ENCODE results near the gene S100B.

Gene S100B

DNA sequence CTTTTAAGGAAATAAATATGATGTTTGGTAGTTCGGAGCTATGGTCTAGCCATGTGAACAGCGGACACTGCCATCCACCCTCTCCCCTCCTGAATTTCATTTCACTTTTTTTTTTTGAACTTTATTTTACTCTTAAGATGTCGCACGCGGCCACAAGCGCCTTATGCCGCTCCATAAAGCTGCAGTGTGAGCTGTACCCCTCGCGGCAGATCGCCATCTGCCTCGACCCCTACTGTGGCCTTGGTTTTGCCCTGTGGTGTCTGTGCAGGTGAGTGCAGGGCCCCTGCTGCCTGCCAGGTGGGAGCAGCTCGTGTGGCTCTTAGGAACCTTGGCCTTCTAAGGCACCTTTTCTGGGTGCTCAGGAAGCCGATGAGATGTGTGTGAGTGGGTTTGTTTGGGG is 48.1 kb downstream of the S100B start:
- TF ChIP-seq, protein P1, sequence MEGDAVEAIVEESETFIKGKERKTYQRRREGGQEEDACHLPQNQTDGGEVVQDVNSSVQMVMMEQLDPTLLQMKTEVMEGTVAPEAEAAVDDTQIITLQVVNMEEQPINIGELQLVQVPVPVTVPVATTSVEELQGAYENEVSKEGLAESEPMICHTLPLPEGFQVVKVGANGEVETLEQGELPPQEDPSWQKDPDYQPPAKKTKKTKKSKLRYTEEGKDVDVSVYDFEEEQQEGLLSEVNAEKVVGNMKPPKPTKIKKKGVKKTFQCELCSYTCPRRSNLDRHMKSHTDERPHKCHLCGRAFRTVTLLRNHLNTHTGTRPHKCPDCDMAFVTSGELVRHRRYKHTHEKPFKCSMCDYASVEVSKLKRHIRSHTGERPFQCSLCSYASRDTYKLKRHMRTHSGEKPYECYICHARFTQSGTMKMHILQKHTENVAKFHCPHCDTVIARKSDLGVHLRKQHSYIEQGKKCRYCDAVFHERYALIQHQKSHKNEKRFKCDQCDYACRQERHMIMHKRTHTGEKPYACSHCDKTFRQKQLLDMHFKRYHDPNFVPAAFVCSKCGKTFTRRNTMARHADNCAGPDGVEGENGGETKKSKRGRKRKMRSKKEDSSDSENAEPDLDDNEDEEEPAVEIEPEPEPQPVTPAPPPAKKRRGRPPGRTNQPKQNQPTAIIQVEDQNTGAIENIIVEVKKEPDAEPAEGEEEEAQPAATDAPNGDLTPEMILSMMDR (IDR thresholded peaks at IDR 0.05; ENCODE audit: low read length, missing control alignments), result no peak
- H3K4me3 ChIP-seq (replicated peaks; ENCODE audit: low read depth, low read length), result no peak overlapping the region
- no peak for DNase-seq (ENCODE audit: low read depth)

DNA sequence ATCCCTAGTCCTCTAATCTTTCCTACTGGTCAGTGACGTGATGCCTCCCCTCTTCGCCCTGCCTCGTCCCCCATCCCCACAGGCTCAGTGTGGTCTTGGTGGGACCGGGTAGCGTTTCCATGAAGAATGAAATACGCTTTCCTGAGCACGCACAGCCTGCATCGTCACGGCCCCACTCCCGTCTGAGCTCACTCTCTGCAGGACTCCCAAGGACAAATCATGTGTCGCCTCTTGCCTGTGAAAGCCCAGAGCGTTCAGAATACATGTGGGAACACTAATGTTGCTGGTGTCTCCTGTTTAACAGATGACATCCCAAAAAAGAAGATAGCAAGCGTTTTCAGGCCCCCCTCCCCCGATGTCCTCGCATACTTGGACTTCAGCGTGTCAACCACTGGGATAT is 49.2 kb downstream of the S100B start:
- DNase-seq (ENCODE audit: low read depth), result no peak

DNA sequence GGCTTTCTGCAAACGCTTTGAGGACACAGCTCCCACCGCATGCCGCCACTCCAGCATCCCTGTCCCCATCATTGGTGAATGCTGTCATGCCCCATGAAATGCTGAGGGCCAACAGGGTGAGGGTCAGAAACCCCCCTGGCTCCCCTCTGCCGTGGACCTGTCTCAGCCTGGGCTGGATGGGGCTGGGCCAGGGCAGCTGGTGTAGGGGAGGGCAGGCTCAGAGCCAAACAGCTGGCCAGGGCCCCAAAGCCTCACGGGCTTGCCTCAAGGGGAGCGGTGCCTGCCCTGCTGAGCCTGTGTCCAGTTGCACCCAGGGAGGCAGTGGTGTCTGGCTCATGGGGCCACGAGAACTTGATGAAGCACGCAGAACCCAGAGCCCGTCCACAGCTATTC is 49.7 kb downstream of the S100B start:
- DNase-seq (ENCODE audit: low read depth), result no peak
- H3K4me3 ChIP-seq (replicated peaks; ENCODE audit: low read depth, low read length), result no peak overlapping the region
- TF ChIP-seq, protein P1 (IDR thresholded peaks at IDR 0.05; ENCODE audit: low read length, missing control alignments), result no peak

More for the DNA sequence above, 49.2 kb downstream of the S100B start:
- TF ChIP-seq, protein P1 (IDR thresholded peaks at IDR 0.05; ENCODE audit: low read length, missing control alignments), result no peak
- H3K4me3 ChIP-seq (replicated peaks; ENCODE audit: low read depth, low read length), result no peak overlapping the region

DNA sequence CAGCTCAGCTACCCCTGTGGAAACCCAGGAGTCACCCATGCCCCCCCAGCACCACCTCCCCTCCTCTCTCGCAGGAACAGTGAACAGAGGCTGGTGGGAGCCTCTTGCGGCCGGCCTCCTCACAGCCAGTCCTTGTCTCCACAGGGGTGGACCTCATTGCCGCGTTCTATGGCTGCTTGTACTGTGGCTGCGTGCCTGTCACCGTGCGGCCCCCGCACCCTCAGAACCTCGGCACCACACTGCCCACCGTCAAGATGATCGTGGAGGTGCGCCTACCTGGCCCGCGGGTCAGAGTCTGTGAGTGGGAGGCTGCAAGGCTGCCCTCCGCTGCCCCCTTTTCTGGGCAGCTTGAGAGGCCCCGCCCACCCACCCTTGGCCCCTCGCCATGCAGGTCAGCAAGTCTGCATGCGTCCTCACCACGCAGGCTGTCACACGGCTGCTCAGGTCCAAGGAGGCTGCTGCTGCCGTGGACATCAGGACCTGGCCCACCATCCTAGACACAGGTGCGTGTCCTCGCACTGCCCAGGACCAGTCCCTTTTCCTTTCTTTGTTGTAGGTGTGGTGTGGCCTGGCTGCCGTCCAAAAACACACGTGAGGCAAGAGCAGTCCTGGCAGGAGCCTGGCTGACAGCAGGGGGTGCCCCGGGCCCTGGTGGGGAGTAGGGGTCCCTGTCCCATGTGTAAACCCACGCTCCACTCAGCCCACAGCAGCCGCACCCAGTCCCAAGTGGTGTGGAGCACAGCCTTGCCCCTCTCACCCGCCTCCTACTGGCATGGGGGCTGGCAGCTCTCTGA is 50.3 kb downstream of the S100B start:
- no peak overlapping the region for H3K4me3 ChIP-seq (replicated peaks; ENCODE audit: low read depth, low read length)
- DNase-seq (ENCODE audit: low read depth), result no peak
- TF ChIP-seq, protein P1 (IDR thresholded peaks at IDR 0.05; ENCODE audit: low read length, missing control alignments), result no peak

DNA sequence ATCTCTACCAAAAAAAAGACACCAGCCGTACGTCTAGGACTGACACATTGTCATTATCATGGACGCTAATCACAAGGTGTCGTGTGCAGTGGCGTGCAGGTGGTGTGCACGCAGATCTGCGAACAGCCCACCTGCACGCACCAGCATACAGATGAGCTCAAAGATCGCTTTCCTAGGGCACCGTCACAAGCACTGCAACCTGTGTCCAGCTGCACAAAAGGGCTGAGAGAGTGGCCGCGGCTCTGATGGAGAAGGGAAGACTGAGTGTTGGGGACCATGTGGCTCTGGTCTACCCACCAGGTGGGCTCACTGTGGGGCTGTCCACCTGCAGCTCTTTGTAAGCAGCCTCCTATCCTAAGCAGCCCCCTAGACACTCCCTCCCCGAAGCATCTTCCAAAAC is 50.9 kb downstream of the S100B start:
- TF ChIP-seq, protein P1 (IDR thresholded peaks at IDR 0.05; ENCODE audit: low read length, missing control alignments), result no peak
- H3K4me3 ChIP-seq (replicated peaks; ENCODE audit: low read depth, low read length), result no peak overlapping the region
- DNase-seq (ENCODE audit: low read depth), result no peak

DNA sequence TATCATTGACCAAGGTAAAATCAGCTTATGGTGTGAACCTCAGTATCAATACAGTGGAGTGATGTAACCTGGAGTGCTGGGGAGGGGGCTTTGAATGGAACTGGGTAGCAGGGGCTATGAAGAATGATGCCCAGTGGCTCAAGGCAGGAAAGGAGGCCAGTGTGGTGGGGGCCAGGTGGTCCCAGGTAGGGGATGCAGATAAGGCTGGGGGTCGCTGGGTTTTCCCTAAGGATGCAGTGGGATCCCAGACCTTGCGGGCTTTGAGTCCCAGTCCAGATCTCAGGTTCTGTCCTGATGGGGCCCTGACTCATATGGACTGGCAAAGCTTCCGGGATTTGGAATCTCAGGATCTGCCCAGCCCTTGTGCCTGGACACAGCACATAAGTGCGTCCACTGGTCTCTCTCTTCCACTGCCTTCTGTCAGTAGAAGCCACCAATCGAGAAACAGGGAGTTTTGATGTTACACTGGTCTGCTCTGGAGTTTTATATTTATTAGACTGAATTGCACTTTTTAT is 52.0 kb downstream of the S100B start:
- TF ChIP-seq, protein P1 (IDR thresholded peaks at IDR 0.05; ENCODE audit: low read length, missing control alignments), result no peak
- DNase-seq (ENCODE audit: low read depth), result no peak
- no peak overlapping the region for H3K4me3 ChIP-seq (replicated peaks; ENCODE audit: low read depth, low read length)

DNA sequence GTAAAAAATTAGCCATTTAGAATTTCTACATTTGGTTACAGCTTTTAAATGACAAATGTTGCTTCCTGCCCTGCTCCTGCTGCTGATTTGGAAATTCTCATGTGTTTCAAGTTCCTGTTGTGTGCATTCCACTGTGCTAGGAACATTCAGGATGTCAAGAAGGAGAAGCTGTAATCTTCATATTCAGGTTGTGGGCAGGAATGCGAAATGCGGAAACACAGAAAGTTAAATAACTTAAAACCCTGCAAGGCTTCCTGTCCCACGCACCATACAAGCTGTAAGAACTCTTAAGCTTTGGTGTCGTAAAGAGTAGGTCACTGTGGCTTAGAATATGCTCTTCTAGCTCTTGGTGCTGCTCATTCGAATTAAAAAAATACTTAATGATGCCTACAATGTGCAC is 52.6 kb downstream of the S100B start:
- no peak overlapping the region for H3K4me3 ChIP-seq (replicated peaks; ENCODE audit: low read depth, low read length)
- DNase-seq (ENCODE audit: low read depth), result no peak
- TF ChIP-seq, protein P1 (IDR thresholded peaks at IDR 0.05; ENCODE audit: low read length, missing control alignments), result no peak

Measured in fibroblast of pulmonary artery (primary cell).